Measurements from ENCODE around the gene AGBL4.

The AGBL4 gene

GRCh38 chr1:48499211-48499735 lies 1524.5 kb downstream of the AGBL4 start:
- no peak for DNase-seq

DNA sequence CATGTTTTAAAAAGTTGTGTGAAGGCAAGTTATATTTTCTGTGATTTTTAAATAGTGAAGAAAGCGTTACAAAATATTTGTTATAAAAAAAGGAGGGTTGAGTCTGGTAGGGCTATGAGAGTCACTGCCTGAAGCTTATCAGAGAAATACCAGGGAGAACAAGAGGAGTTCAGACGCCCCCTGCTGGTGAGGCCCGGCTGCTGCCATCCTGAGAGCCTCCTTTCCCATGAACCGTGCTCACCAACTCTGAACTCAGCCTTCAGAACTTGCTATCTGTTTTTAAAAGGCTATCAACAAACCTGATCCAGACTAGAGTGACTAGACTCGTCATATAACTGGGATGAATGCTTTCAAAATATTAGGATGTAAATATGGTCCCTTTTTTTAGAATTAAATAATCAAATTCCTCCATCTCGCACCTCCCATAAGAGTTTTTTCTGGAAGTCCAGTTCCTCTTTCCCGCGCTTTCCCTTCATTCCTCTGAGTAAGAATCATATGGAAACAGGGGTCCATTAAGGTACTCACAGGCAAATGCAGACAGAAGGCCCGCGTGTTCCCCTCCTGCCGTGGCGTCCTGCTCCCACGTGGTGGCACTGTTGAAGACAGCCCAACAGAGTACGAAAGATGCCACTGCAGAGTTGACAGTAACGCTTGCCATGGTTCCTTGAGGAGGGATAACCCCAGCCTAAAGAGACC lies 1525.5 kb downstream of the AGBL4 start:
- no peak for DNase-seq

GRCh38 chr1:48495911-48496310 lies 1527.8 kb downstream of the AGBL4 start:
- no peak for DNase-seq

GRCh38 chr1:48495166-48495565 lies 1528.6 kb downstream of the AGBL4 start:
- no peak for DNase-seq

- DNase-seq = no peak
These were observed 1529.6 kb downstream of the AGBL4 start for GRCh38 chr1:48493970-48494769.

- DNase-seq = no peak
These were observed 1530.7 kb downstream of the AGBL4 start for GRCh38 chr1:48493041-48493440.

GRCh38 chr1:48492392-48492791 lies 1531.4 kb downstream of the AGBL4 start:
- no peak for DNase-seq

DNA sequence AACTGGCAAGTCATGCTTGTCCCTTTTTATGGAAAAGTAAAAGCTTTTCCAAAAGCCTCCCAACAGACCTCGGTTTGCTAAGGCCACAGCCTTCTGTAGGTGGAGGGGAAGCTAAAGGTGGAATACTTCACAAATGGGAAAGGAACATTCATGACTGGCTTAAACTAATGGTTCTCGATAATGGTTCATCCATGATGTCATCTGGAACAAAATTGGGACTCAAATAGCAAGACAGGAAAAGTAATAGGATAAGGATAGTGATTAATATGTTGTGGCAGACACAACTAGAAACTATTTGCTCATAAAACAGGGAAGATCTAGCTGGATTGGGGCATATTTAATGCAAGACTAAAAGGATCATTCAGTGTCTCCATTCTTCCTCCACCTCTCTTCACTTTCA lies 1535.0 kb downstream of the AGBL4 start:
- DNase-seq = no peak
